Suprapubic skin (tissue), 4 donors: ENCODE data around the gene SLAIN2.

ENCODE experiments used
- EP300 ChIP-seq: sonication (generic); formaldehyde crosslinking; IDR thresholded peaks from one replicate; pipeline ENCODE4 v1.6.1; 2017; ENCODE audit warnings: antibody characterized with exemption
- POLR2A ChIP-seq, 2 donors: fragments of 450-650 bp; IDR thresholded peaks; one replicate each; pipeline ENCODE4 v1.6.1; 2017; ENCODE audit warnings: antibody characterized with exemption in 2 of 2, mild to moderate bottlenecking in 2 of 2, moderate library complexity in 2 of 2
- POLR2AphosphoS5 ChIP-seq, 3 donors: sonication (generic); formaldehyde crosslinking; IDR thresholded peaks; one replicate each; pipeline ENCODE4 v1.6.1; 2017; ENCODE audit warnings: antibody characterized with exemption in 3 of 3
- TF ChIP-seq, protein P1 (sequence below), 2 donors: fragments of 200-600 bp in 1 of 2; fragments of 450-650 bp in 1 of 2; sonication (generic) in 1 of 2; IDR thresholded peaks; one replicate each; pipeline ENCODE4 v1.5.1; 2016 to 2019; ENCODE audit warnings: antibody characterized with exemption in 2 of 2, mild to moderate bottlenecking in 1 of 2, moderate library complexity in 1 of 2

DNA sequence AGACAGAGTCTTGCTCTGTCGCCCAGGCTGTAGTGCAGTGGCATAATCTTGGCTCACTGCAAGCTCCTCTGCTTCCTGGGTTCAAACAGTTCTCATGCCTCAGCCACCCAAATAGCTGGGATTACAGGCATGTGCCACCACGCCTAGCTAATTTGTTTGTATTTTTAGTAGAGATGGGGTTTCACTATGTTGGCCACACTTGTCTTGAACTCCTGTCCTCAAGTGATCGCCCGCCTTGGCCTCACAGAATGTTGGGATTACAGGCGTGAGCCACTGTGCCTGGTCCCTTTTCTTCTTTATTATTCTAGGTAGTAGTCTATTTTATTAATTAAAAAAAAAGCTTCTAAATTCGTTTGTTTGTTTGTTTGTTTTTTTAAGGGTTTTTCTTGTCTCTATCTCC lies 59.1 kb downstream of the SLAIN2 start:
- TF ChIP-seq, protein P1, sequence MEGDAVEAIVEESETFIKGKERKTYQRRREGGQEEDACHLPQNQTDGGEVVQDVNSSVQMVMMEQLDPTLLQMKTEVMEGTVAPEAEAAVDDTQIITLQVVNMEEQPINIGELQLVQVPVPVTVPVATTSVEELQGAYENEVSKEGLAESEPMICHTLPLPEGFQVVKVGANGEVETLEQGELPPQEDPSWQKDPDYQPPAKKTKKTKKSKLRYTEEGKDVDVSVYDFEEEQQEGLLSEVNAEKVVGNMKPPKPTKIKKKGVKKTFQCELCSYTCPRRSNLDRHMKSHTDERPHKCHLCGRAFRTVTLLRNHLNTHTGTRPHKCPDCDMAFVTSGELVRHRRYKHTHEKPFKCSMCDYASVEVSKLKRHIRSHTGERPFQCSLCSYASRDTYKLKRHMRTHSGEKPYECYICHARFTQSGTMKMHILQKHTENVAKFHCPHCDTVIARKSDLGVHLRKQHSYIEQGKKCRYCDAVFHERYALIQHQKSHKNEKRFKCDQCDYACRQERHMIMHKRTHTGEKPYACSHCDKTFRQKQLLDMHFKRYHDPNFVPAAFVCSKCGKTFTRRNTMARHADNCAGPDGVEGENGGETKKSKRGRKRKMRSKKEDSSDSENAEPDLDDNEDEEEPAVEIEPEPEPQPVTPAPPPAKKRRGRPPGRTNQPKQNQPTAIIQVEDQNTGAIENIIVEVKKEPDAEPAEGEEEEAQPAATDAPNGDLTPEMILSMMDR (IDR thresholded peaks at IDR 0.05) = no peak
- no peak for TF ChIP-seq POLR2AphosphoS5 (IDR thresholded peaks at IDR 0.05)
- no peak for TF ChIP-seq POLR2A (IDR thresholded peaks at IDR 0.05)
- TF ChIP-seq EP300 = no peak
